ENCODE measurements around the gene ZNF732. TPM values are rescaled to one million over a fixed set of nuclear protein-coding genes. Genes with fewer than 3 reads are reported as not detected.

ZNF732 gene
- total RNA-seq (under 1 TPM in 1 of 9 donors, not detected in 8; 0.32 TPM), polyA plus RNA-seq (under 1 TPM; 0.04 to 0.08 TPM)
- long read RNA-seq, donor 1, result 0 reads
- long read RNA-seq, donor 2, result 0 reads
- long read RNA-seq, donor 3, result 0 reads

DNA sequence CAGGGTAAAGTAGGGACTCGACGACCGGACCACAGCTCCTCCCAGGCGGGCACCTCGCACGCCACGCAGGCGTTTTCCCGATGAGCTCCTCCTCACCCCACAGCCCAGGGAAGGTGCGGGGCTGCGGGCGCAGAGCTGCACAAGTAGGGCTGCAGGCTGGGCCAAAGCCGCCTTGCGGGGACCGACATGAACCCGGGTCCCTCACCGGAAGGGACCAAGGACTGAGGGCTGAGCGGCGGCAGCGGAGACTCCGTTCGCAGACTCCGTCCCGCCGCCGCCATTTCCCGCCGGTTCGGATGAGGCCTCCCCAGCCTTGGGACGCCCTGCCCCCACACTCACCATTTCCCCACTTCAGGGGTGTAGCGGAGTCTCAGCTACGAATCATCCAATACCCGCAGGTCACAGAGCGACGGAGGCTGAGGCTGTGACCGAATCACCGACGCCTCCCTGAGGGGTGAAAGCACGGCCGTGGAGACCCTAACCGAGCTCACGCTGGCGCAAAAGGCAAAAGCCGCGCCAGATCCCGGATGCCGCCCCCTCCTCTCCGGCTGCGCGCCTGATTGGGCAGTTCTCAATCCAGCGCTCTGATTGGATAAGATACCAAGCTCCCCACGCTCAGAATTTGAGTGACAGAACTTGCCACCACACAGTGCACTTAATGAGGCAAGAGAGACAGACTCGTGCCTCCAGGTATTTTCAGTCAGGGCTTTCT is at the start of gene ZNF732:
ZNF732 (minus strand) TSS at position 506 of the 712 bp plus-strand sequence; CDS start at position 342, 164 bp downstream.
- Histone ChIP-seq H3K9me3 (peaks cover 0 to 35% (median 0%) of the 10 kb centered on the region in 12 donors), H3K27me3 (peaks cover 0 to 26% (median 8%) of the 10 kb centered on the region in 9 donors), H3K4me3 (peak within 1 kb of the TSS; percentile 7 to 55 (median 50)), H3K27ac (no peak within 1 kb of the TSS), H3K4me1 (peaks cover 0 to 13% (median 0%) of the 10 kb centered on the region in 12 donors), H3K36me3 (no peaks in the 10 kb centered on the region)
- ATAC-seq (peak; percentile 37 to 99 (median 92)), DNase-seq (peak; percentile 39 to 62 (median 50))
- 1 to 3% (median 2%) methylated on average over 30 to 53 of the region's 53 CpGs for WGBS, 4 donors
- TF ChIP-seq CTCF (IDR thresholded peaks at IDR 0.05) (no peak), POLR2A (IDR thresholded peaks at IDR 0.05) (no peak)
- intact Hi-C loops (cut with DNase I), result no loop called here

GRCh38 chr4:340011-340410 is 34.7 kb upstream of the ZNF732 start:
- Histone ChIP-seq H3K9me3 (peaks cover 0 to 61% (median 6%) of the 10 kb centered on the region in 12 donors), H3K4me1 (peaks cover 0 to 33% (median 16%) of the 10 kb centered on the region in 12 donors), H3K27me3 (no peaks in the 10 kb centered on the region), H3K36me3 (peaks cover 0 to 25% (median 13%) of the 10 kb centered on the region in 9 donors), H3K27ac (no peak overlapping the region), H3K4me3 (peak overlapping the region in 1 of 12 donors; percentile 20)
- no peak for ATAC-seq
- TF ChIP-seq POLR2A (IDR thresholded peaks at IDR 0.05), result no peak
- peak in 4 of 12 donors; percentile 18 to 39 (median 26) for TF ChIP-seq CTCF (IDR thresholded peaks at IDR 0.05)
- DNase-seq, result no peak
- 92 to 94% (median 93%) methylated on average over 4 of the region's 4 CpGs for WGBS, 4 donors
- intact Hi-C loops (cut with DNase I), result no loop called here

- WGBS, 4 donors, result 19 to 29% (median 21%) methylated on average over 12 to 13 of the region's 13 CpGs
- H3K4me1 ChIP-seq, result peaks cover 0 to 33% (median 16%) of the 10 kb centered on the region in 12 donors
- ATAC-seq (no peak), DNase-seq (no peak)
- H3K27ac ChIP-seq, result peak overlapping the region in 3 of 12 donors; percentile 96 to 99 (median 98)
- peak overlapping the region; percentile 57 to 99 (median 93) for H3K4me3 ChIP-seq
- H3K9me3 ChIP-seq, result peaks cover 0 to 48% (median 2%) of the 10 kb centered on the region in 12 donors
- intact Hi-C loops (cut with DNase I), result loop anchor here in 4 of 10 donors (5.0 to 10.0 kb wide), 4 partner anchors 94 to 159 kb away; partner anchors contain the start of genes PIGG (in 1 of the 4) and ZNF721 (in 1 of the 4)
- peaks cover 0 to 13% (median 1%) of the 10 kb centered on the region in 9 donors for H3K36me3 ChIP-seq
- no peaks in the 10 kb centered on the region for H3K27me3 ChIP-seq
- TF ChIP-seq CTCF (IDR thresholded peaks at IDR 0.05) (no peak), POLR2A (IDR thresholded peaks at IDR 0.05) (no peak)
Measured at GRCh38 chr4:338759-339097, 33.5 kb upstream of the ZNF732 start.

All from heart left ventricle (tissue), 16 donors.